HG03139 (cell line): ENCODE data around the gene ULK4.

Experiments
- ATAC-seq: cut with Tn5 transposase; IDR thresholded peaks from one replicate; pipeline ENCODE4 v1.9.1; 2021; ENCODE audit not compliant: unreplicated experiment

ULK4 gene

DNA sequence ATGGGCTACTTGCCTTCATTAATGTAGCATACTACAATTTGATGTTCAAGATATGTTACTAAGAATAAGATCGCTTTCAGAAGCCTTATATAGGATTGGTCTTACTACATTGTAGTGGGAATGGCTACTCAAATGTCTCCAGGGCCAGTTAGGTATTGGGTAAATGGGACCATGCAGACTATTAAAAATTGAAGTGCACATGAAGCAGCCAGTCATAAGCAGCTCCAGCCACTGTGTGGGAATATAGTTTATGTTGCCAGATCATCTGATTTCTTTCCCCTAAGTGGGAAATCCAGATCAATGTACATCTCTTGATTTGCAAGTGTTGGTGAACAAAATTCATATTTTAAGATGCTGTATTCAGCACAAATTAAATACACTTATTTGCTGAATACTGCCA is 757.5 kb downstream of the ULK4 start:
- no peak for ATAC-seq

- no peak for ATAC-seq
These were observed 759.0 kb downstream of the ULK4 start for GRCh38 chr3:41202834-41203345.

DNA sequence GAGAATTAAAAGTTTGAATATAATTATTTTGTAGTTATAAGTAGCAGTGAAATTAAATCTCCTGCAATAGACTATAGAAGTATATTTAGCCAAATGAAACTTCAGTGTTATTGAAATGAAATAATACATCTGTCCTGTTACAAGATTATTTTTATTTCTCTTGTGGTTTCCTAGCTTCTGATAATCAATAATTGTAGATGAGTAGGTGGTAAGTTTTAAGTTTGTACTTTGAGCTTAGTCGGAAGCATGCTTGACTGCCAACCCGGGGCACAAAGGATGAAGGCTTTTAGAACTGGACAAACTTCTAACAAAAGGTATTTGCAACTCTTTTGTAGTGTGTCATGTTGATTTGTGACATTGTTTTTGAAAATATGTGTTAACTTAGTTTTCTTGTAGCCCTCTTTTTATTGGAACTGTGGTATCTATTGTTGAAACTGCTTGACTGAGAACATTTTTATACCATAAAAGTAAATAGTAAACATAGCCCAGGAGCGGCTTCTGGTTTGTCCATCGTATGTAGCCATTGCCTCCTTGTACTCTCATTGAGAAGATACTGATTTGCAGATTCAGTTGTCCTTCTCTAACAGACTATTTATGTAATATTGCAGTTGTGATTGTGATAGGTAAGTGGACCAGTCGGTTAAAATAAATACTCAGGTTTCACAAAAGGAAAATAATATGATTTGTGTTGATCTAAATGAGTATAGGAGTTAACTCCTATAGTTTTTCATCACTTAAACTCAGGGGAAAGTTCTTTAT is 759.6 kb downstream of the ULK4 start:
- ATAC-seq, result no peak

GRCh38 chr3:41200669-41201021 is 761.3 kb downstream of the ULK4 start:
- ATAC-seq, result no peak

DNA sequence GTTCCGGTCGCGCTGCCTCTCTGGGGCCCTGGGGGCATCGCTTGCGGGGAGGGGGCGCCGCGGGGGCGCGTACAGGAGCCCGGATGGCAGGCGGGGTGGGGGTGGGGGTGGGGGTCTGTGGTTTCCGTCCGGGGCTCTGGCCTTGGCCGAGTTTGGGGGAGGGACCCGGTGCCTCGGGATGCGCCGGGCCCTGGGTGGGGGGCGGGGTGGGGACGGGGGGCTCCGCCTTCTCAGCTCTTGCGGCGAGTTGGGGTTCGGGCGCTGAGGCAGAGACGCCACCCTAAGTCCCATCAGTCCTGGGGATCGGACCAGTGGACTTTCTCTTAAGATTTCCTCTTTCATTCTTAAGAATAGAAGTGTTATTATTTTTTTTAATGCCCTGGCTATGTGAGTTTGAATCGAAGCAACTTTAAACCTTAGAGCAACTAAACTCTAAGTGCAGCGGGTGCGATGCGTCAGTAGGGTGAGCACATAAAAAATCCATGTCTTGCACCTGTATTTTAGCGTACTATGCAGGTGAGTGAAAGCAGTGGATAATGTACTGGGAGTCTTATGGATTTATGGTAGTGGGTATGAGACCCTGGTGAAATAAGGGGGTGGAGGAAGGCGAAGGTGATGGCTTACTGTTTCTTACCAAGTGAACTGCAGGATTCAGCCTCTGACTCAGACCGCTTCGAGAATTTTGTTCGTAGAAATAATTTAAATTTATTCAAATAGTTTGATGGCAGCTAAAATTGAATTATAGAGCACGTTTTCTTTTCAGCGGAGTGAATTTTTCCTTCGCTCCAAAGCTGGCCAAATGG is 761.8 kb downstream of the ULK4 start:
- ATAC-seq, result peak; percentile 5

DNA sequence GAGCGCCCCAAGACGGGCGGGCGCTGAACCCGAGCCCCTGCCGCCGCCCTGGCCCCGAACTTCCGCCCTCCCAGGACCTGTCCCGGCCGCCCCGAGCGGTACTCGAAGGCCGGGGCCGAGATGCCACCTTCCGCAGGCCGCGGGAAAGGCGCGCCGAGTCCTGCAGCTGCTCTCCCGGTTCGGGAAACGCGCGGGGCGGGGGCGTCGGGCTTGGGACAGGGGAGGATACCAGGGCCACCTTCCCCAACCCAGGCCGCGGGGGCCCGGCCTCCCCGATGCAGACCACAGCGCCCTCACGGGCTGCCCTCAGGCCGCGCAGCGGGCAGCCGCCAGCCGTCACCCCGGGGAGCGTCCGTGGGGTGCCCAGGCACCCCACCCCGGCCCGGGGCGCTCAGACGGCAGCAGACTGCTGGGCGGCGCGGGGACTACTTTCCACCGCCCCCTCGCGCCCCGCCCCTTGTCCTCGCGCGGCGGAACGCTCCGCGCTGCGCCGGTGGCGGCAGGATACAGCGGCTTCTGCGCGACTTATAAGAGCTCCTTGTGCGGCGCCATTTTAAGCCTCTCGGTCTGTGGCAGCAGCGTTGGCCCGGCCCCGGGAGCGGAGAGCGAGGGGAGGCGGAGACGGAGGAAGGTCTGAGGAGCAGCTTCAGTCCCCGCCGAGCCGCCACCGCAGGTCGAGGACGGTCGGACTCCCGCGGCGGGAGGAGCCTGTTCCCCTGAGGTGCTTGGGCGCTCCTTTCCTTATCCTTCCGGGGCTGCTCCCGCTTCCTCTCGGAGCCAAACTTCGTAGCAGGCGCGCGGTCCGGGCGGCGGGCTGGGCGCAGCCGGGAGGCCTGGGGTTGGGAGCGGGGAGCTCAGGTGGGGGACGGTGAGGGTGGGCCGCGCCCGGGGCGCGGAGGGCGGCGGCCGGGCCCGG is 762.7 kb downstream of the ULK4 start, which contains the start of gene CTNNB1:
Gene CTNNB1, plus strand, starts transcription at position 556 of the 916 bp plus-strand sequence. CDS start 24,564 bp downstream, outside the sequence.
- ATAC-seq, result peak; percentile 65

- ATAC-seq, result peak; percentile 2
These were observed 763.4 kb downstream of the ULK4 start for GRCh38 chr3:41198526-41198925.

GRCh38 chr3:41198046-41198445 is 763.9 kb downstream of the ULK4 start:
- ATAC-seq, result no peak
